ENCODE data around the gene RFX1. TPM values are rescaled to one million over a fixed set of nuclear protein-coding genes. Genes with fewer than 3 reads are reported as not detected.

RFX1 gene
- polyA plus RNA-seq, 4 donors = 3.8 to 16.6 (median 5.5) TPM

DNA sequence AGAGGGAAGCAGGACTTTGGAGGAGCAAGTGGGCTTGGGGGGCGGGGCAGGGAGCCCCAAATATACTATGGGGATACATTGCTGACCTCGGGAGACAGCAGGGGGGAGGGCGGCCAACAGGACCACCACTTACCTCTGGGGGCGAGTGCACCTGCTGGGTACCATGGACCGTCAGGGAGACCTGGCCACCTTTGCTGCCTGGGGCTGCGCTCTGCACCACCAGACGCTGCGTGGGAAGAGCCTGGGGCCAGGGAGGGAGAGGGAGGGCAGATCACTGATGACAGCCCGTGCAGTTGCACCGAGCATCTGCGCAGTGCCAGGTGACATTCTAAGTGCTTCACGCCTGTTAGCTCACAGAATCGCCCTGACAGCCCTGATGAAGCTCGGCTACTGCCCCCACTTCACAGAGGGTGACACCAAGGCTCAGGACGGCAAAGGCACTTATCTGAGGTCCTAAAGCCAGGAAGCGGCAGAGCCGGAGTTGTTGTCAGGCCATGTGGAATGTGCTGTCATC lies 24.1 kb downstream of the RFX1 start:
- WGBS, 3 donors = 95 to 96% (median 95%) methylated on average over 17 of the region's 17 CpGs
- peaks cover 0 to 75% (median 2%) of the 10 kb centered on the region in 3 donors for H3K36me3 ChIP-seq (ENCODE audit: control insufficient read depth in 3 of 3, insufficient read depth in 2 of 3, low read depth in 1 of 3, low read length in 3 of 3)
- FAIRE-seq = no peak
- peaks cover 0 to 39% (median 0%) of the 10 kb centered on the region in 3 donors for H3K4me1 ChIP-seq (ENCODE audit: control insufficient read depth in 3 of 3, insufficient read depth in 2 of 3, low read depth in 1 of 3, low read length in 2 of 3)
- DNase-seq = no peak
- no peak overlapping the region for H3K4me3 ChIP-seq (ENCODE audit: low read depth in 1 of 3, low read length in 3 of 3)
- H3K9me3 ChIP-seq (ENCODE audit: control insufficient read depth in 2 of 2, insufficient read depth in 1 of 2, low read depth in 1 of 2, low read length in 1 of 2) = no peaks in the 10 kb centered on the region
- peak overlapping the region in 1 of 3 donors; percentile 8 for H3K27ac ChIP-seq (ENCODE audit: low read depth in 1 of 3, low read length in 2 of 3)
- H3K27me3 ChIP-seq (ENCODE audit: control insufficient read depth in 3 of 3, insufficient read depth in 3 of 3, low read length in 3 of 3) = no peaks in the 10 kb centered on the region

DNA sequence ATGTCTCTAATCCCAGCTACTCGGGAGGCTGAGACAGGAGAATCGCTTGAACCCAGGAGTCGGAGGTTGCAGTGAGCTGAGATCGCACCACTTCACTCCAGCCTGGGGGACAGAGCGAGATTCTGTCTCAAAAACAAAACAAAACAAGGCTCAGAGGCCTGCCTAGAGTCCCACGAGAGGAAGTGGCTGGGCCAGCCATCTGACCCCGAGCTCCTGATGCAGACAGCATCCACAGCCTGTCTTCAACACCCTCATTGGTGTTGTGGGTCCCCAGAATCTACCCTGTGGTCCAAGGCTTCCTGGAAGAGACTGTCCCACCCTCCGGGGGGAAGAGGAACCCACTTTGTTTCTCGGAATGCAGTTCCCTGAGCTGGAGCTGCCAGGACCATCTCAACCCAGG lies 24.7 kb downstream of the RFX1 start:
- Histone ChIP-seq H3K27ac (ENCODE audit: low read depth in 1 of 3, low read length in 2 of 3) (peak overlapping the region in 1 of 3 donors; percentile 8), H3K27me3 (ENCODE audit: control insufficient read depth in 3 of 3, insufficient read depth in 3 of 3, low read length in 3 of 3) (no peaks in the 10 kb centered on the region), H3K36me3 (ENCODE audit: control insufficient read depth in 3 of 3, insufficient read depth in 2 of 3, low read depth in 1 of 3, low read length in 3 of 3) (peaks cover 0 to 75% (median 2%) of the 10 kb centered on the region in 3 donors), H3K4me1 (ENCODE audit: control insufficient read depth in 3 of 3, insufficient read depth in 2 of 3, low read depth in 1 of 3, low read length in 2 of 3) (peaks cover 0 to 33% (median 0%) of the 10 kb centered on the region in 3 donors), H3K9me3 (ENCODE audit: control insufficient read depth in 2 of 2, insufficient read depth in 1 of 2, low read depth in 1 of 2, low read length in 1 of 2) (no peaks in the 10 kb centered on the region), H3K4me3 (ENCODE audit: low read depth in 1 of 3, low read length in 3 of 3) (no peak overlapping the region)
- WGBS, 3 donors = 79 to 88% (median 81%) methylated on average over 9 of the region's 9 CpGs
- DNase-seq (no peak), FAIRE-seq (no peak)

DNA sequence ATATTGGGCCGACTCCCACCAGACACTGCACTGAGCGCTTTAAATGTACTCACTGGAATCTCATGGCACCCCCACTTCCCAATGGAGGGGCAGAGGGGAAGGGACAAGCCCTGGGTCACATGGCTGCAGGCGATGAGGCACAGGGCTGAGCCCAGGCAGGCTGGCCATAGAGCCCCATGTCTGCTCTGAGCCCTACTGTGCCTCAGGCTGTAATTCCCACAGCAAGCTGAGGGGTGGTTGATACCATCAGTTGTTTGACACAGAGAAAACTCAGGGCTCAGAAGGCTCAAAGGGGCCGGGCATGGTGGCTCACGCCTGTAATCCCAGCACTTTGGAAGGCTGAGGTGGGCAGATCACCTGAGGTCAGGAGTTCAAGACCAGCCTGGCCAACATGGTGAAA lies 25.1 kb downstream of the RFX1 start:
- H3K27ac ChIP-seq (ENCODE audit: low read depth in 1 of 3, low read length in 2 of 3) = no peak overlapping the region
- DNase-seq (no peak), FAIRE-seq (no peak)
- no peak overlapping the region for H3K4me3 ChIP-seq (ENCODE audit: low read depth in 1 of 3, low read length in 3 of 3)
- H3K4me1 ChIP-seq (ENCODE audit: control insufficient read depth in 3 of 3, insufficient read depth in 2 of 3, low read depth in 1 of 3, low read length in 2 of 3) = peaks cover 0 to 28% (median 0%) of the 10 kb centered on the region in 3 donors
- no peaks in the 10 kb centered on the region for H3K27me3 ChIP-seq (ENCODE audit: control insufficient read depth in 3 of 3, insufficient read depth in 3 of 3, low read length in 3 of 3)
- H3K36me3 ChIP-seq (ENCODE audit: control insufficient read depth in 3 of 3, insufficient read depth in 2 of 3, low read depth in 1 of 3, low read length in 3 of 3) = peaks cover 2 to 75% (median 2%) of the 10 kb centered on the region in 3 donors
- 91 to 97% (median 93%) methylated on average over 5 of the region's 5 CpGs for WGBS, 3 donors
- no peaks in the 10 kb centered on the region for H3K9me3 ChIP-seq (ENCODE audit: control insufficient read depth in 2 of 2, insufficient read depth in 1 of 2, low read depth in 1 of 2, low read length in 1 of 2)

DNA sequence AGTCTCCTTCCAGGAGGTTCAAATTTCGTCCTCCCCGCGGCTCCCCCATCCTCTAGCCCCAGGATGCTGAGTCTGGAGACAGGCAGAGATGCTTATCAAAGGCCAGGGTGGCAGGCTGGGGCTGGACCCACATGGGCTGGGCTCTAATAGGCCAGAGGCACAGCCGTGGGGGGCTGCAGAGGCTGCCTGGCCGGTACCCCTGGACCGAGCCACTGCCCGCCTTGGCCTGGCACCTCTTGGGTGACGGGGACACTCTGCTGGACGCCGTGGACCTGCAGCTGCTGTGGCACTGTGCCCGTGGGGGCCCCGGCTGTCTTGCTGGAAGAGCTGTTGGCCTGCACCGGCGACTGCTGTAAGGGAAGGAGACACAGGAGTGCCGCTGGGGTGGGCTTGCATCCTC lies 25.8 kb downstream of the RFX1 start:
- peaks cover 2 to 75% (median 6%) of the 10 kb centered on the region in 3 donors for H3K36me3 ChIP-seq (ENCODE audit: control insufficient read depth in 3 of 3, insufficient read depth in 2 of 3, low read depth in 1 of 3, low read length in 3 of 3)
- 93 to 95% (median 94%) methylated on average over 12 to 15 of the region's 15 CpGs for WGBS, 3 donors
- H3K9me3 ChIP-seq (ENCODE audit: control insufficient read depth in 2 of 2, insufficient read depth in 1 of 2, low read depth in 1 of 2, low read length in 1 of 2) = no peaks in the 10 kb centered on the region
- FAIRE-seq = no peak
- H3K4me3 ChIP-seq (ENCODE audit: low read depth in 1 of 3, low read length in 3 of 3) = no peak overlapping the region
- no peaks in the 10 kb centered on the region for H3K27me3 ChIP-seq (ENCODE audit: control insufficient read depth in 3 of 3, insufficient read depth in 3 of 3, low read length in 3 of 3)
- no peak for DNase-seq
- no peak overlapping the region for H3K27ac ChIP-seq (ENCODE audit: low read depth in 1 of 3, low read length in 2 of 3)
- peaks cover 0 to 22% (median 0%) of the 10 kb centered on the region in 3 donors for H3K4me1 ChIP-seq (ENCODE audit: control insufficient read depth in 3 of 3, insufficient read depth in 2 of 3, low read depth in 1 of 3, low read length in 2 of 3)

DNA sequence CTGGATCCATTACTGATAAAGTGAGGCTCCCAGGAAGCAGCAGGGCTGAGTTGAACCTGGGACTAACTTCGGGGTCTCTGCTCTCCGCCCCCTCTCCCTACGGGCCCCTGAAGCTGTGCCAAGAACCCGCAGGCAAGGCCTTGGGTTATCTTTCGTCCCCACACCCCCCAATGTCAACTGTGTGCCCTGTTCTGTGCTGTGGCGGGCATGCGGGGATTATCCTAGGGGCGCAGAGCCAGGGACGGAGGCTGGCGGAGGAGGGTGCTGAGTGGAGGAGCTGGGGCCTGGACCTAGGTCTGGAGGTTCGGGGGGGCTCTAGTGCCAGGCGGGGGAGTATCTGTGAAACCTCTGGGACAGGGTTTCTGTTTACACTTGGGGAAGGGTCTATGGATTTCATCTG lies 26.4 kb downstream of the RFX1 start:
- DNase-seq = no peak
- Histone ChIP-seq H3K9me3 (ENCODE audit: control insufficient read depth in 2 of 2, insufficient read depth in 1 of 2, low read depth in 1 of 2, low read length in 1 of 2) (no peaks in the 10 kb centered on the region), H3K4me3 (ENCODE audit: low read depth in 1 of 3, low read length in 3 of 3) (no peak overlapping the region), H3K4me1 (ENCODE audit: control insufficient read depth in 3 of 3, insufficient read depth in 2 of 3, low read depth in 1 of 3, low read length in 2 of 3) (peaks cover 0 to 21% (median 0%) of the 10 kb centered on the region in 3 donors), H3K36me3 (ENCODE audit: control insufficient read depth in 3 of 3, insufficient read depth in 2 of 3, low read depth in 1 of 3, low read length in 3 of 3) (peaks cover 2 to 72% (median 6%) of the 10 kb centered on the region in 3 donors), H3K27me3 (ENCODE audit: control insufficient read depth in 3 of 3, insufficient read depth in 3 of 3, low read length in 3 of 3) (no peaks in the 10 kb centered on the region), H3K27ac (ENCODE audit: low read depth in 1 of 3, low read length in 2 of 3) (peak overlapping the region in 1 of 3 donors; percentile 68)
- no peak for FAIRE-seq
- 61 to 79% (median 76%) methylated on average over 9 to 12 of the region's 12 CpGs for WGBS, 3 donors

DNA sequence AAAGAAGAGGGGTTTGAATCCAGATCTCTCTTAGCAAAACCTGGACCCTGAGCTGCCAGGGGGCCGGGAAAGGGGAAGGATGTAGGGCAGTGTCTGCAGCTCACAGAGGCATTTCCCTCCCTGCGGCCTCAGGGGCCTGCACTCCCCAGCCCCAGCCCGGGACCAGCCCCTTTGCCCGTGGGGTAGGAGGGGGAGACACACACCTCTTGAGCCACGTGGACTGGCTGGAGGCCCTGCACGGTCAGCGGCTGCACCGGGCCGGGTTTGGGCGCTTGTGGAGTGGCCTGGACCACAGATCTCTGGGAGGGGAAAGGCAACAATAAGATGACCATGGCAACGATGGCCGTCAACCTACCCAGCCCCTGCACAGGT lies 26.9 kb downstream of the RFX1 start:
- H3K4me1 ChIP-seq (ENCODE audit: control insufficient read depth in 3 of 3, insufficient read depth in 2 of 3, low read depth in 1 of 3, low read length in 2 of 3) = peaks cover 0 to 25% (median 0%) of the 10 kb centered on the region in 3 donors
- no peaks in the 10 kb centered on the region for H3K9me3 ChIP-seq (ENCODE audit: control insufficient read depth in 2 of 2, insufficient read depth in 1 of 2, low read depth in 1 of 2, low read length in 1 of 2)
- peak overlapping the region in 2 of 3 donors; percentile 43 to 51 for H3K4me3 ChIP-seq (ENCODE audit: low read depth in 1 of 3, low read length in 3 of 3)
- no peaks in the 10 kb centered on the region for H3K27me3 ChIP-seq (ENCODE audit: control insufficient read depth in 3 of 3, insufficient read depth in 3 of 3, low read length in 3 of 3)
- peaks cover 2 to 69% (median 6%) of the 10 kb centered on the region in 3 donors for H3K36me3 ChIP-seq (ENCODE audit: control insufficient read depth in 3 of 3, insufficient read depth in 2 of 3, low read depth in 1 of 3, low read length in 3 of 3)
- peak overlapping the region in 2 of 3 donors; percentile 8 to 68 for H3K27ac ChIP-seq (ENCODE audit: low read depth in 1 of 3, low read length in 2 of 3)
- no peak for FAIRE-seq
- 23 to 39% (median 31%) methylated on average over 10 to 12 of the region's 12 CpGs for WGBS, 3 donors
- peak in 1 of 2 donors; percentile 72 for DNase-seq

DNA sequence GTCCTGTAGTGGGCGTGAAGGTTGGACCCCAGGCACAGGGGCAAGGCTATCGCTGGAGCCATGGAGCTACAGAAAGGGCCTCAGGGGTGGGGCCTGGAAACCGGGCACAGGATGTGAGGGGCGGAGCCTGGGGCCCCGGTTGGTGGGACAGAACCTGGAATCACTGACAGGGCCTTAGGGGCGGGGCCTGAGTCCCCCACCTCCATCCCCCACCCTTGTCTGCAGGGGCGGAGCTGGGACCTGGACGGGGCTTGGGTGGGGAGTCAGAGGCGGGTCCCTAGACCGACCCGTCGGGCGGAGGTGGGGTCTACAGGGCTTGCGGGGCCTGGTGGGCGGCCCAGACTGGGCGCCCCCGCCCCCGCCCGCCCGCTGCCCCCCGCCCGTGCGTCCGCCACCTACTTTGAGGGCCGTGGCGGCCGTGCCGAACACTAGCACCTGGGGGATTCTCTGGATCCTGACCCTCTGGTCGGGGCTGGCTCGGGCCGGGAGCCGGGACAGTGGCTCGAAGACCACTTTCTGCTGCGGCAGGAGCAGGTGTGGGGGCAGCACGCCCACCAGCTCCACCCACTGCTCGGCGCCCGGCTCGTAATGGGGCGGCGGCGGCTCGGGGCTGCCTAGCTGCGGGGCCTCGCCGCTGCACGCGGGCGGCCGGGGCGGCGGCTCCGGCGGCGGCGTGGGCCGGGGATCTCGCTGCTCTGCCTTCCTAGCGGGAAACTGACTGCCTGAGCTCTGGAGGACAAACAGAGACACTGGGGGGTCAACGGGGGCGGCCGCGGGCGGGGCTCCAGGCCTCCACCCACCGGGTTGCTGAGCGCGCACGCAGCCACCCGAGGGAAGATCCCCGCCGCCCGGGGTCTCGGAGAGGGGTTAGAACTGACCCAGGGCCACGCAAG lies 27.5 kb downstream of the RFX1 start:
- FAIRE-seq = no peak
- Histone ChIP-seq H3K4me1 (ENCODE audit: control insufficient read depth in 3 of 3, insufficient read depth in 2 of 3, low read depth in 1 of 3, low read length in 2 of 3) (peaks cover 0 to 26% (median 0%) of the 10 kb centered on the region in 3 donors), H3K9me3 (ENCODE audit: control insufficient read depth in 2 of 2, insufficient read depth in 1 of 2, low read depth in 1 of 2, low read length in 1 of 2) (no peaks in the 10 kb centered on the region), H3K36me3 (ENCODE audit: control insufficient read depth in 3 of 3, insufficient read depth in 2 of 3, low read depth in 1 of 3, low read length in 3 of 3) (peaks cover 2 to 70% (median 6%) of the 10 kb centered on the region in 3 donors), H3K27me3 (ENCODE audit: control insufficient read depth in 3 of 3, insufficient read depth in 3 of 3, low read length in 3 of 3) (no peaks in the 10 kb centered on the region), H3K4me3 (ENCODE audit: low read depth in 1 of 3, low read length in 3 of 3) (peak overlapping the region in 2 of 3 donors; percentile 43 to 51), H3K27ac (ENCODE audit: low read depth in 1 of 3, low read length in 2 of 3) (peak overlapping the region; percentile 8 to 68 (median 64))
- WGBS, 3 donors = 7 to 16% (median 12%) methylated on average over 30 to 74 of the region's 74 CpGs
- DNase-seq = peak; percentile 45 to 96

DNA sequence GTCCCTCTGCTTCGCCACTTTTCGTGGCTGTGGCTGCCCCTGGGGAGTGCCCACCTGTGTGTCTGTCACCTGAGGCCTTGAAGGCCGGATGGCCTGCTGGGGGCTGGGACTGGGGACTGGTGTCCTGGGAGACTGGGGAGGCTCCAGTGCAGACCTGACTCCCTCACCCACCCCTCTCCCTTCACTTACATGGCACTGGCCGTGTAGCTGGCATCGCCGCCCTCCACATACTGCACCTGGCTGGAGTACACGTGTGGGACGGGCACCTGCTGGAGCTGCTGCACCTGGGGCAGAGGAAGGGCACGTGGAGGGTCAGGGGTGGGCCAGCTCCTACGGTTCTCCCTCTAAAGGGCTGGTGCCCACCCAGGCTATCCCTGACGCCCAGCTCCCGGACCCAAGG lies 28.3 kb downstream of the RFX1 start:
- DNase-seq = no peak
- Histone ChIP-seq H3K4me1 (ENCODE audit: control insufficient read depth in 3 of 3, insufficient read depth in 2 of 3, low read depth in 1 of 3, low read length in 2 of 3) (peaks cover 0 to 24% (median 0%) of the 10 kb centered on the region in 3 donors), H3K9me3 (ENCODE audit: control insufficient read depth in 2 of 2, insufficient read depth in 1 of 2, low read depth in 1 of 2, low read length in 1 of 2) (no peaks in the 10 kb centered on the region), H3K27me3 (ENCODE audit: control insufficient read depth in 3 of 3, insufficient read depth in 3 of 3, low read length in 3 of 3) (no peaks in the 10 kb centered on the region), H3K36me3 (ENCODE audit: control insufficient read depth in 3 of 3, insufficient read depth in 2 of 3, low read depth in 1 of 3, low read length in 3 of 3) (peaks cover 2 to 70% (median 6%) of the 10 kb centered on the region in 3 donors), H3K4me3 (ENCODE audit: low read depth in 1 of 3, low read length in 3 of 3) (peak overlapping the region in 1 of 3 donors; percentile 51), H3K27ac (ENCODE audit: low read depth in 1 of 3, low read length in 2 of 3) (peak overlapping the region in 2 of 3 donors; percentile 64 to 68)
- whole genome bisulfite sequencing, 3 donors = 60 to 84% (median 70%) methylated on average over 11 to 12 of the region's 12 CpGs
- FAIRE-seq = no peak
